Neuronal stem cell (in vitro differentiated cells): Measurements from ENCODE around the gene SNAI1.

Experiments
- DNase-seq: peaks from one replicate; pipeline ENCODE4 v3.0.0-alpha.2; 2013; ENCODE audit warnings: low spot score
- H2AFZ ChIP-seq: one replicate; pipeline ENCODE4 v1.6.1; 2013; ENCODE audit warnings: mild to moderate bottlenecking, low read length, inconsistent platforms
- H2AK5ac ChIP-seq: 2 replicates; pipeline ENCODE4 v1.6.1; 2013; ENCODE audit warnings: low read depth, mild to moderate bottlenecking, inconsistent platforms, low read length, moderate library complexity, mixed read lengths
- H2BK120ac ChIP-seq: 2 replicates; pipeline ENCODE4 v1.6.1; 2013; ENCODE audit warnings: low read depth, mild to moderate bottlenecking, inconsistent platforms, low read length, moderate library complexity, mixed read lengths
- H2BK12ac ChIP-seq: one replicate; pipeline ENCODE4 v1.6.1; 2013; ENCODE audit warnings: low read length, inconsistent platforms
- H2BK15ac ChIP-seq: 2 replicates; pipeline ENCODE4 v1.6.1; 2013; ENCODE audit warnings: mild to moderate bottlenecking, low read length, inconsistent platforms, mixed read lengths
- H2BK5ac ChIP-seq: one replicate; pipeline ENCODE4 v1.6.1; 2013; ENCODE audit warnings: inconsistent platforms, mild to moderate bottlenecking, low read length, moderate library complexity
- H3K14ac ChIP-seq: one replicate; pipeline ENCODE4 v1.6.1; 2013; ENCODE audit warnings: low read length, inconsistent platforms
- H3K18ac ChIP-seq: 2 replicates; pipeline ENCODE4 v1.6.1; 2013; ENCODE audit warnings: low read length, inconsistent platforms
- H3K23ac ChIP-seq: 2 replicates; pipeline ENCODE4 v1.6.1; 2013; ENCODE audit warnings: low read depth, mild to moderate bottlenecking, mixed read lengths, low read length, inconsistent platforms; ENCODE audit not compliant: poor library complexity
- H3K27ac ChIP-seq: replicated peaks from 3 replicates; pipeline ENCODE4 v1.5.1; 2013; ENCODE audit warnings: low read length, inconsistent platforms
- H3K27me3 ChIP-seq, 3 experiments: 2 replicates each; pipeline ENCODE4 v1.6.1; 2013; ENCODE audit warnings: low read length in 3 of 3, mild to moderate bottlenecking in 2 of 3, inconsistent platforms in 1 of 3, low read depth in 1 of 3, mixed read lengths in 1 of 3, moderate library complexity in 1 of 3; ENCODE audit not compliant: control insufficient read depth in 3 of 3, insufficient read depth in 3 of 3
- H3K36me3 ChIP-seq, 2 donors: replicated peaks in 1 of 2; 2 replicates each; pipeline ENCODE4 v1.6.1; 2013; ENCODE audit warnings: low read length in 2 of 2; ENCODE audit not compliant: control insufficient read depth in 2 of 2, insufficient read depth in 2 of 2
- H3K4ac ChIP-seq: 2 replicates; pipeline ENCODE4 v1.6.1; 2013; ENCODE audit warnings: inconsistent platforms, mild to moderate bottlenecking, low read length, moderate library complexity
- H3K4me1 ChIP-seq, 2 donors: 1 replicate in 1 of 2; 2 replicates in 1 of 2; pipeline ENCODE4 v1.6.1; 2013; ENCODE audit warnings: low read length in 2 of 2, low read depth in 1 of 2; ENCODE audit not compliant: control insufficient read depth in 2 of 2, insufficient read depth in 1 of 2
- H3K4me2 ChIP-seq: one replicate; pipeline ENCODE4 v1.6.1; 2013; ENCODE audit warnings: mild to moderate bottlenecking, low read length, inconsistent platforms; ENCODE audit not compliant: insufficient read depth, poor library complexity, severe bottlenecking
- H3K4me3 ChIP-seq, 2 donors: 2 replicates each; pipeline ENCODE4 v1.5.1; 2013; ENCODE audit warnings: low read length in 2 of 2, mild to moderate bottlenecking in 2 of 2, inconsistent platforms in 1 of 2, moderate library complexity in 1 of 2
- H3K79me1 ChIP-seq: one replicate; pipeline ENCODE4 v1.6.1; 2013; ENCODE audit warnings: low read depth, mild to moderate bottlenecking, inconsistent platforms, low read length, moderate library complexity
- H3K9ac ChIP-seq: one replicate; pipeline ENCODE4 v1.6.1; 2013; ENCODE audit warnings: mild to moderate bottlenecking, low read depth, low read length, inconsistent platforms; ENCODE audit not compliant: poor library complexity
- H3K9me3 ChIP-seq, 2 donors: replicated peaks in 1 of 2; 2 replicates each; pipeline versions ENCODE3 to v1.6.1; 2013; ENCODE audit warnings: low read length in 2 of 2, mild to moderate bottlenecking in 2 of 2, inconsistent platforms in 1 of 2, low read depth in 1 of 2, mixed read lengths in 1 of 2, moderate library complexity in 1 of 2; ENCODE audit not compliant: control insufficient read depth in 2 of 2, insufficient read depth in 1 of 2
- H4K8ac ChIP-seq: one replicate; pipeline ENCODE4 v1.6.1; 2013; ENCODE audit warnings: low read depth, mild to moderate bottlenecking, inconsistent platforms, low read length, moderate library complexity
- H4K91ac ChIP-seq: one replicate; pipeline ENCODE4 v1.6.1; 2013; ENCODE audit warnings: low read length, low read depth, mild to moderate bottlenecking, inconsistent platforms; ENCODE audit not compliant: poor library complexity
- WGBS, 2 donors: extraction: QIAGEN DNeasy Blood & Tissue Kit; methylation state at CpG; one replicate each; pipeline ENCODE4 v1.1.7; 2013; ENCODE audit warnings: missing lambda C conversion rate in 2 of 2, mixed read lengths in 1 of 2; ENCODE audit not compliant: insufficient read length in 2 of 2, insufficient replicate concordance in 1 of 2; ENCODE audit errors: extremely low coverage in 2 of 2; 5-methylcytosine and 5-hydroxymethylcytosine counted together

Gene SNAI1

GRCh38 chr20:49989234-49990065, 6.7 kb downstream of the SNAI1 start:
- Histone ChIP-seq H3K79me1 (no peaks in the 10 kb centered on the region), H2AFZ (peak overlapping the region; percentile 88), H4K8ac (no peak overlapping the region), H2BK5ac (no peak overlapping the region), H3K9me3 (no peaks in the 10 kb centered on the region), H2BK12ac (no peak overlapping the region), H3K18ac (peak overlapping the region; percentile 3), H3K14ac (no peak overlapping the region), H2AK5ac (peak overlapping the region; percentile 85), H2BK15ac (peak overlapping the region; percentile 41), H3K4me2 (no peak overlapping the region), H3K4me3 (peak overlapping the region in 1 of 2 donors; percentile 36), H3K4me1 (peaks cover 23 to 41% of the 10 kb centered on the region in 2 donors), H3K27ac (peak overlapping the region; percentile 69), H3K36me3 (peaks cover 0 to 28% of the 10 kb centered on the region in 2 donors), H2BK120ac (no peak overlapping the region), H3K23ac (no peak overlapping the region), H4K91ac (no peak overlapping the region), H3K27me3 (no peaks in the 10 kb centered on the region), H3K4ac (no peak overlapping the region), H3K9ac (peak overlapping the region; percentile 51)
- no CpG with 5 or more reads among the region's 22 CpGs for WGBS, 2 donors
- no peak for DNase-seq

- Histone ChIP-seq H2AFZ (peak overlapping the region; percentile 88), H3K18ac (peak overlapping the region; percentile 76), H3K27me3 (no peaks in the 10 kb centered on the region), H2BK15ac (peak overlapping the region; percentile 32), H3K79me1 (no peaks in the 10 kb centered on the region), H2BK5ac (no peak overlapping the region), H3K9ac (peak overlapping the region; percentile 27), H2BK120ac (peak overlapping the region; percentile 40), H4K91ac (peak overlapping the region; percentile 38), H3K9me3 (no peaks in the 10 kb centered on the region), H2BK12ac (no peak overlapping the region), H3K36me3 (peaks cover 0 to 22% of the 10 kb centered on the region in 2 donors), H3K4me2 (no peak overlapping the region), H3K14ac (no peak overlapping the region), H2AK5ac (no peak overlapping the region), H3K23ac (no peak overlapping the region), H3K27ac (peak overlapping the region; percentile 69), H4K8ac (no peak overlapping the region), H3K4ac (no peak overlapping the region), H3K4me3 (no peak overlapping the region), H3K4me1 (peaks cover 23 to 33% of the 10 kb centered on the region in 2 donors)
- no peak for DNase-seq
- no CpG with 5 or more reads among the region's 9 CpGs for WGBS, 2 donors
Observed at GRCh38 chr20:49990271-49990720, 7.5 kb downstream of the SNAI1 start.

GRCh38 chr20:49993301-49993751, 10.5 kb downstream of the SNAI1 start:
- Histone ChIP-seq H4K8ac (no peak overlapping the region), H2BK12ac (no peak overlapping the region), H3K27me3 (no peaks in the 10 kb centered on the region), H3K23ac (no peak overlapping the region), H2BK120ac (no peak overlapping the region), H3K9ac (no peak overlapping the region), H3K4me2 (no peak overlapping the region), H3K4me3 (no peak overlapping the region), H2AFZ (no peak overlapping the region), H3K36me3 (peaks cover 0 to 3% of the 10 kb centered on the region in 2 donors), H2BK15ac (no peak overlapping the region), H3K14ac (no peak overlapping the region), H3K4me1 (peaks cover 21 to 24% of the 10 kb centered on the region in 2 donors), H3K4ac (no peak overlapping the region), H3K79me1 (no peaks in the 10 kb centered on the region), H3K18ac (no peak overlapping the region), H4K91ac (no peak overlapping the region), H3K9me3 (no peaks in the 10 kb centered on the region), H2AK5ac (no peak overlapping the region), H3K27ac (no peak overlapping the region), H2BK5ac (no peak overlapping the region)
- no peak for DNase-seq
- WGBS, 2 donors = no CpG with 5 or more reads among the region's 6 CpGs

- H3K9me3 ChIP-seq = no peaks in the 10 kb centered on the region
- no peak overlapping the region for H3K23ac ChIP-seq
- H2BK15ac ChIP-seq = no peak overlapping the region
- H2AFZ ChIP-seq = no peak overlapping the region
- WGBS, 2 donors = no CpG with 5 or more reads among the region's 3 CpGs
- no peak overlapping the region for H4K91ac ChIP-seq
- no peak overlapping the region for H3K14ac ChIP-seq
- H2BK5ac ChIP-seq = no peak overlapping the region
- H2BK120ac ChIP-seq = no peak overlapping the region
- no peak for DNase-seq
- no peak overlapping the region for H3K4ac ChIP-seq
- no peak overlapping the region for H3K4me3 ChIP-seq
- H3K4me1 ChIP-seq = peaks cover 3 to 4% of the 10 kb centered on the region in 2 donors
- H3K4me2 ChIP-seq = no peak overlapping the region
- no peaks in the 10 kb centered on the region for H3K36me3 ChIP-seq
- H3K18ac ChIP-seq = no peak overlapping the region
- no peaks in the 10 kb centered on the region for H3K27me3 ChIP-seq
- H3K79me1 ChIP-seq = no peaks in the 10 kb centered on the region
- H2BK12ac ChIP-seq = no peak overlapping the region
- H3K9ac ChIP-seq = no peak overlapping the region
- H2AK5ac ChIP-seq = no peak overlapping the region
- no peak overlapping the region for H3K27ac ChIP-seq
- no peak overlapping the region for H4K8ac ChIP-seq
Observed at GRCh38 chr20:49995586-49995985, 12.8 kb downstream of the SNAI1 start.
